ENCODE measurements around the gene IFITM2.
"Not testable (repeated sequence)": the region's sequence is repeated elsewhere in the genome, so short reads cannot be mapped to it uniquely, and the experiment has no call there.

IFITM2 gene

GRCh38 chr11:326842-327580 lies 19.4 kb downstream of the IFITM2 start:
- peak overlapping the region; percentile 20; the same call in 1 of the 2 replicates for H3K4me3 ChIP-seq (ENCODE audit: low read length)
- TF ChIP-seq ZNF274 (IDR thresholded peaks at IDR 0.05; ENCODE audit: low read depth, low read length) = no peak

- peak overlapping the region; percentile 20; the same call in 1 of the 2 replicates for H3K4me3 ChIP-seq (ENCODE audit: low read length)
- TF ChIP-seq ZNF274 (IDR thresholded peaks at IDR 0.05; ENCODE audit: low read depth, low read length) = no peak
Measured at GRCh38 chr11:327581-327923, 19.9 kb downstream of the IFITM2 start.

GRCh38 chr11:328012-328411 lies 20.4 kb downstream of the IFITM2 start:
- H3K4me3 ChIP-seq (ENCODE audit: low read length) = no peak overlapping the region
- no peak for TF ChIP-seq ZNF274 (IDR thresholded peaks at IDR 0.05; ENCODE audit: low read depth, low read length)

GRCh38 chr11:328516-329100 lies 21.0 kb downstream of the IFITM2 start:
- H3K4me3 ChIP-seq (ENCODE audit: low read length) = not testable (repeated sequence)

GRCh38 chr11:329886-330253 lies 22.3 kb downstream of the IFITM2 start:
- H3K4me3 ChIP-seq (ENCODE audit: low read length) = no peak overlapping the region
- no peak for TF ChIP-seq ZNF274 (IDR thresholded peaks at IDR 0.05; ENCODE audit: low read depth, low read length)

- no peak for TF ChIP-seq ZNF274 (IDR thresholded peaks at IDR 0.05; ENCODE audit: low read depth, low read length)
- H3K4me3 ChIP-seq (ENCODE audit: low read length) = no peak overlapping the region
Measured at GRCh38 chr11:330307-330693, 22.7 kb downstream of the IFITM2 start.

GRCh38 chr11:330694-331357 lies 23.2 kb downstream of the IFITM2 start:
- TF ChIP-seq ZNF274 (IDR thresholded peaks at IDR 0.05; ENCODE audit: low read depth, low read length) = no peak
- no peak overlapping the region for H3K4me3 ChIP-seq (ENCODE audit: low read length)

GRCh38 chr11:331358-332060 lies 23.9 kb downstream of the IFITM2 start:
- no peak for TF ChIP-seq ZNF274 (IDR thresholded peaks at IDR 0.05; ENCODE audit: low read depth, low read length)
- no peak overlapping the region for H3K4me3 ChIP-seq (ENCODE audit: low read length)

GRCh38 chr11:332651-333480 lies 25.2 kb downstream of the IFITM2 start:
- H3K4me3 ChIP-seq (ENCODE audit: low read length) = no peak overlapping the region
- TF ChIP-seq ZNF274 (IDR thresholded peaks at IDR 0.05; ENCODE audit: low read depth, low read length) = no peak

GRCh38 chr11:333616-334263 lies 26.1 kb downstream of the IFITM2 start:
- H3K4me3 ChIP-seq (ENCODE audit: low read length) = not testable (repeated sequence)

- TF ChIP-seq ZNF274 (IDR thresholded peaks at IDR 0.05; ENCODE audit: low read depth, low read length) = no peak
- no peak overlapping the region for H3K4me3 ChIP-seq (ENCODE audit: low read length)
Measured at GRCh38 chr11:334264-334994, 26.8 kb downstream of the IFITM2 start.

- H3K4me3 ChIP-seq (ENCODE audit: low read length) = no peak overlapping the region
- no peak for TF ChIP-seq ZNF274 (IDR thresholded peaks at IDR 0.05; ENCODE audit: low read depth, low read length)
Measured at GRCh38 chr11:335779-336658, 28.4 kb downstream of the IFITM2 start.

All from GM08714 (cell line).